Naive B cell (primary cell): Measurements from ENCODE around the gene FLT3LG. TPM values are rescaled to one million over a fixed set of nuclear protein-coding genes. Genes with fewer than 3 reads are reported as not detected.
A peak's percentile ranks its signal among the peaks of the same experiment; 100 is the strongest.
"Not testable (repeated sequence)": the region's sequence is repeated elsewhere in the genome, so short reads cannot be mapped to it uniquely, and the experiment has no call there.

Source experiments
- ATAC-seq, 2 donors: fragments of 150-1000 bp; cut with Tn5 transposase; 2 replicates each; pipeline ENCODE4 v1.10.0; 2021; ENCODE audit warnings: low read depth in 2 of 2, mild to moderate bottlenecking in 2 of 2, moderate library complexity in 2 of 2
- DNase-seq: peaks from one replicate; pipeline ENCODE4 v3.0.0; 2022
- H3K27ac Mint-ChIP-seq, 6 donors: one replicate each; pipeline ENCODE4 v1.8.0; 2020 to 2022; ENCODE audit warnings: mild to moderate bottlenecking in 6 of 6, mixed read lengths in 6 of 6, moderate library complexity in 5 of 6, inconsistent platforms in 2 of 6
- H3K27me3 Mint-ChIP-seq, 3 donors: one replicate each; pipeline ENCODE4 v1.8.0; 2021 to 2022; ENCODE audit warnings: mixed read lengths in 3 of 3, mild to moderate bottlenecking in 1 of 3
- H3K36me3 Mint-ChIP-seq, 2 donors: one replicate each; pipeline ENCODE4 v1.8.0; 2020 to 2022; ENCODE audit warnings: mixed read lengths in 2 of 2, inconsistent platforms in 1 of 2, mild to moderate bottlenecking in 1 of 2
- H3K4me1 Mint-ChIP-seq, 3 donors: one replicate each; pipeline ENCODE4 v1.8.0; 2020 to 2022; ENCODE audit warnings: mixed read lengths in 3 of 3, inconsistent platforms in 1 of 3, mild to moderate bottlenecking in 1 of 3, moderate library complexity in 1 of 3
- H3K4me3 Mint-ChIP-seq, 8 donors: one replicate each; pipeline ENCODE4 v1.8.0; 2020 to 2022; ENCODE audit warnings: mild to moderate bottlenecking in 8 of 8, mixed read lengths in 8 of 8, moderate library complexity in 8 of 8, inconsistent platforms in 2 of 8
- H3K9me3 Mint-ChIP-seq, 7 donors: one replicate each; pipeline ENCODE4 v1.8.0; 2020 to 2022; ENCODE audit warnings: mixed read lengths in 7 of 7, mild to moderate bottlenecking in 5 of 7, inconsistent platforms in 2 of 7, moderate library complexity in 1 of 7
- polyA plus RNA-seq, 6 donors: library from polyadenylated mRNA; unstranded; fragments of 300-500 nt; fragmentation: Illumina TruSeq; gene quantifications; one replicate each; pipeline ENCODE4 v1.2.3, GENCODE V29; 2021; ENCODE audit warnings: low read depth in 6 of 6

Gene FLT3LG
- polyA plus RNA-seq, 6 donors from 2014 or later = 9.5 to 15.0 (median 11.4) TPM

GRCh38 chr19:49473501-49473867 lies 531 bp upstream of the FLT3LG start:
- ATAC-seq, DNase-seq, H3K9me3 Mint-ChIP-seq, H3K27me3 Mint-ChIP-seq, H3K36me3 Mint-ChIP-seq: not testable (repeated sequence)
- Mint-ChIP-seq H3K4me1 (peaks cover 44 to 63% (median 51%) of the 10 kb centered on the region in 3 donors), H3K27ac (peak overlapping the region; percentile 95 to 98 (median 96)), H3K4me3 (peak overlapping the region in 7 of 8 donors; percentile 81 to 96 (median 90))

DNA sequence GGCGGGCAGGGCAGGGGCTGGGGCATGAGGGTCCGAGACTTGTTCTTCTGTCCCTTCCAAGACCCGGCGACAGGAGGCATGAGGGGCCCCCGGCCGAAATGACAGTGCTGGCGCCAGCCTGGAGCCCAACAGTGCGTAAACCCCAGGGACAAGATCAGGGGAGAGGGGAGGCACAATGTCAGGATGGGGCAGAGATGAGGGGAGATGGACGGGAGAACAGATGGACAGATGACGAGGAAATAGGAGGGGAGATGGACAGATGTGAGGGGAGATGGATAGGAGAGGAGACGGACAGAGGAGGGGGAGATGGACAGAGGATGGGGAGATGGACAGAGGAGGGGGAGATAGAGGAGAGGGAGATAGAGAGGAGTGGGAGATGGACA lies 518 bp downstream of the FLT3LG start:
- no peaks in the 10 kb centered on the region for H3K27me3 Mint-ChIP-seq
- H3K36me3 Mint-ChIP-seq = no peaks in the 10 kb centered on the region
- DNase-seq (no peak), ATAC-seq (no peak)
- peaks cover 0 to 6% (median 0%) of the 10 kb centered on the region in 7 donors for H3K9me3 Mint-ChIP-seq
- H3K4me1 Mint-ChIP-seq = peaks cover 37 to 58% (median 52%) of the 10 kb centered on the region in 3 donors
- peak overlapping the region; percentile 81 to 96 (median 91) for H3K4me3 Mint-ChIP-seq
- peak overlapping the region; percentile 95 to 98 (median 97) for H3K27ac Mint-ChIP-seq

GRCh38 chr19:49475191-49475917 lies 1.3 kb downstream of the FLT3LG start:
- DNase-seq (no peak), ATAC-seq (no peak)
- H3K36me3 Mint-ChIP-seq = no peaks in the 10 kb centered on the region
- H3K27ac Mint-ChIP-seq = peak overlapping the region; percentile 77 to 98 (median 92)
- H3K4me3 Mint-ChIP-seq = peak overlapping the region; percentile 70 to 96 (median 87)
- peaks cover 0 to under 1% (median 0%) of the 10 kb centered on the region in 7 donors for H3K9me3 Mint-ChIP-seq
- no peaks in the 10 kb centered on the region for H3K27me3 Mint-ChIP-seq
- H3K4me1 Mint-ChIP-seq = peaks cover 33 to 49% (median 46%) of the 10 kb centered on the region in 3 donors

DNA sequence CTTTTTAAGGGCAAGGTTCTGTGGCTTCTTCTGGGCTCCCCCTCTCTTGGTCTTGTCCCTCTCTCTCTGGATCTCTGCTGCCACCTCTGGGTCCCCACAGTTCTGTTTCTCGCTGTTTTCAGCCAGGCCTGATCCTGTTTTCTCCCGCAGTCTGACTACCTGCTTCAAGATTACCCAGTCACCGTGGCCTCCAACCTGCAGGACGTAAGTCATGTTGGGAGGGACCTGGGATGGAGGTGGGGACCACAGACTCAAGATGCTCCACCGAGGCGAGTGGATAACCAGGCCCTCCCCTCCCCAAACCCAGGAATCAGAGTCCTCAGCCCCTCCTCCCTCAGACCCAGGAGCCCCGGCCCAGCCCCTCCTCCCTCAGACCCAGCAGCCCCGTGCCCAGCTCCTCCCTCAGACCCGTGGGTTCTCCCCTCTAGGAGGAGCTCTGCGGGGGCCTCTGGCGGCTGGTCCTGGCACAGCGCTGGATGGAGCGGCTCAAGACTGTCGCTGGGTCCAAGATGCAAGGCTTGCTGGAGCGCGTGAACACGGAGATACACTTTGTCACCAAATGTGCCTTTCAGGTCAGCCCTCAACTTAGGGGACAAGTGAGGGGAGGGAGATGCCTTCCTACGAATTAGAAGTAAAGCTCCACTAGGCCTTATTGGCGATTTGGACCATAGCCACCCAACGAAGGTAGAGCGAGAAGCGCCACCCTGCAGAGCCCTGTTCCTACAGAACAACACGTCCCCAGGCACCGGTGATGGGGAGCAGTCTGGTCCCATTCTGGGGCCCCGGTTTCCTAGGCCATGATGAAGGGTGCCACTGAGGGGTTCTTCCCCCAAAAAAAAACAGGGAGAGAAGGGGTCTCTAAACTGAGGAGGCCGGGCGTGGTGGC lies 2.2 kb downstream of the FLT3LG start:
- Mint-ChIP-seq H3K27ac (peak overlapping the region; percentile 44 to 98 (median 89)), H3K36me3 (no peaks in the 10 kb centered on the region), H3K9me3 (no peaks in the 10 kb centered on the region), H3K4me3 (peak overlapping the region in 7 of 8 donors; percentile 45 to 90 (median 74)), H3K27me3 (no peaks in the 10 kb centered on the region), H3K4me1 (peaks cover 27 to 42% (median 38%) of the 10 kb centered on the region in 3 donors)
- ATAC-seq = peak; percentile 17 to 30
- no peak for DNase-seq

DNA sequence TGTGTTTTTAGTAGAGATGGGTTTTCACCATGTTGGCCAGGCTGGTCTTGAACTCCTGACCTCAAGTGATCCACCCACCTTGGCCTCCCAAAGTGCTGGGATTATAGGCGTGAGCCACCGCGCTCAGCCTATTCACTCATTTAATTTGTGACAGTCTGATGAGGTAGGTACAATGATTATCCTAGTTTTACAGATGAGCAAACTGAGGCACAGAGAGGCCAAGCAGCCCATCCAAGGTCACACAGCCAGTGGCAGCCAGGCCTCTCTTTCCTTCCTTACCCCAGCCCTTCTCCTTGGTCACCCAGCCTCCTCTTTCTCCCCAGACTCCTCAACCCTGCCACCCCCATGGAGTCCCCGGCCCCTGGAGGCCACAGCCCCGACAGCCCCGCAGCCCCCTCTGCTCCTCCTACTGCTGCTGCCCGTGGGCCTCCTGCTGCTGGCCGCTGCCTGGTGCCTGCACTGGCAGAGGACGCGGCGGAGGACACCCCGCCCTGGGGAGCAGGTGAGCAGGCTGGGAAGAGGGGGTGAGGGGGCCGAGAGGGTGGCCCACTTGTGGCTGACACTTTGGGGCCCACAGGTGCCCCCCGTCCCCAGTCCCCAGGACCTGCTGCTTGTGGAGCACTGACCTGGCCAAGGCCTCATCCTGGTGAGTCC lies 6.1 kb downstream of the FLT3LG start:
- no peak overlapping the region for H3K27ac Mint-ChIP-seq
- no peaks in the 10 kb centered on the region for H3K27me3 Mint-ChIP-seq
- peaks cover 11 to 20% (median 19%) of the 10 kb centered on the region in 3 donors for H3K4me1 Mint-ChIP-seq
- H3K36me3 Mint-ChIP-seq = no peaks in the 10 kb centered on the region
- no peak for ATAC-seq
- no peaks in the 10 kb centered on the region for H3K9me3 Mint-ChIP-seq
- peak overlapping the region in 1 of 8 donors; percentile 35 for H3K4me3 Mint-ChIP-seq
- no peak for DNase-seq

DNA sequence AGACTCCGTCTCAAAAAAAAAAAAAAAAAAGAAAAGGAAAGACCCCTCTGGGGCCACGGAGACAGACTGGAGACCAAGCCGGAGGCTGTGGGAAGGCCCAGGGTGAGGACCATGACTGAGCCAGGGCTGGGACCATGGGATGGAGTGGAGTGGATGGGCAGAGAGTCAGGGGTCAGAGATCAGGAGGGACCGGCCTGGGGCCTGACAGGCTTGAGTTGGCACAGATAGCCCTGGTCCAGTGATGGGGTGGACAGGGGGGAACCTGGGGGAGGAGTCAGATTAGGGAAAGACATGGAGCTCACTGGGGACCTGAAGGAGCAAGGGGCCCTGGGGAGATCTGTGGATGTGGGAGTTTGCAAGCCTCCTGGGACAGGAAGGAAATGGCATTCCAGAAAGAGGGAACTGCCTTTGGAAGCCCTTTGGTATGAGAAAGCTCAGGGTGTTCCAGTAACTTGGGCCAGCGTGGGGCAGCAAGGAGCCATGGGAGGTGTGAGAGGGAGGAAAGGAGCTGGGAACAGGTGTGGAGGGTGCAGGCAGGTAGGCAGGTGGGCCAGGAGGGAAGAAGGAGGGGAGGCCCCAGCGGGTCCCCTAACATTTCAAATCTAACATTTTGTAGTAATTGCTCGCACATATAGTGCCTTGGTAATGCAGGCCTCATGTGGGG lies 7.1 kb downstream of the FLT3LG start:
- Mint-ChIP-seq H3K4me1 (peaks cover 3 to 15% (median 10%) of the 10 kb centered on the region in 3 donors), H3K4me3 (peak overlapping the region in 1 of 8 donors; percentile 58), H3K27me3 (no peaks in the 10 kb centered on the region), H3K27ac (peak overlapping the region in 2 of 6 donors; percentile 64 to 86), H3K36me3 (no peaks in the 10 kb centered on the region), H3K9me3 (no peaks in the 10 kb centered on the region)
- ATAC-seq (no peak), DNase-seq (no peak)

DNA sequence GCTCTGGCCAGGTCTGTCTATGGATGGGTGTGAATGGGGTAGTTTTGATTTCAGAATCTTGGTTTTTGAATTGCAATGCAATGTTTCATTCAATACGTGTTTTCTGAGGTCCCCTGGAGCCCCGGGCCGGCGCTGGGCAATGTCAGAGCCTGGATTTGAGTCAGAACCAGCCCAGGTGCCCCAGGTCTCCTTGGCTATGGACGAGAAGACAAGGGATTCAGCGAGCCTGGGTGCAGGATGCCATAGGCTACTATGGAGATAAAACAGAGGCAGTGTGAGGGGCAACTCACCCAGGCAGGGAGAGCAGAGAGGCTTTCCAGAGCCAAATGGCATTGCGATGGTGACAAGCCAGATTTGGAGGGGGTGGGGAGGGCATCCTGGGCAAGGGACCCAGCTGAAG lies 12.2 kb downstream of the FLT3LG start:
- Mint-ChIP-seq H3K36me3 (peaks cover 5 to 8% of the 10 kb centered on the region in 2 donors), H3K27ac (peak overlapping the region in 4 of 6 donors; percentile 80 to 95 (median 90)), H3K4me3 (peak overlapping the region in 3 of 8 donors; percentile 6 to 82 (median 64)), H3K27me3 (no peaks in the 10 kb centered on the region), H3K4me1 (peaks cover 16 to 38% (median 37%) of the 10 kb centered on the region in 3 donors), H3K9me3 (no peaks in the 10 kb centered on the region)
- ATAC-seq = no peak
- no peak for DNase-seq

DNA sequence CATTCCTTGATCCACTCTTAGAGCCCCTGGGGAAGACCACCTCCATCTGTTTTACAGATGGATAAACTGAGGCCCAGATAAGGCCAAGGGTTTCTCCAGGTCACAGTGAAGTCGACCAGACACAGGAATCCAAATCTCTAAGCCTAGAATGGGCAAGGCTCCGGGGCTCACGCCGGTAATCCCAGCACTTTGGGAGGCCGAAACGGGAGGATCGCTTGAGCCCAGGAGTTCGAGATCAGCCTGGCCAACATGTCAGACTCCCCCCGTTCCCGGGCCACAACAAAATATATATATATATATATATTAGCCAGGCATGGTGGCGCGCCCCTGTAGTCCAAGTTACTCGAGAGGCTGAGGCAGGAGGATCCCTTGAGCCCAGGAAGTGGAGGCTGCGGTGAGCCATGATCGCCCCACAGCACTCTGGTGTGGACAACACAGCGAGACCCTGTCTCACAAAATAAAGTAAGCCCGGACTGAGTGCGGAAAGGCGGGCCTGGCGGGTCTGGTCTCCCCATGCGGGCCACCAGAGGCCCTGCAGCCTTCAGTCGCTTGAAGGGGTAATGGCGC lies 12.8 kb downstream of the FLT3LG start:
- Mint-ChIP-seq H3K4me3 (peak overlapping the region; percentile 85 to 99 (median 97)), H3K9me3 (no peaks in the 10 kb centered on the region), H3K36me3 (peaks cover 5 to 8% of the 10 kb centered on the region in 2 donors), H3K27ac (peak overlapping the region; percentile 92 to 99 (median 96)), H3K27me3 (no peaks in the 10 kb centered on the region), H3K4me1 (peaks cover 16 to 39% (median 37%) of the 10 kb centered on the region in 3 donors)
- DNase-seq = no peak
- ATAC-seq = no peak

GRCh38 chr19:49487277-49488045 lies 13.4 kb downstream of the FLT3LG start, which contains the start of gene RPL13A:
RPL13A (plus strand) TSS chr19:49487608; CDS start chr19:49487630, 22 bp downstream.
- DNase-seq (peak; percentile 100), ATAC-seq (peak; percentile 92 to 93)
- Mint-ChIP-seq H3K27me3 (no peaks in the 10 kb centered on the region), H3K4me3 (peak within 1 kb of the TSS; percentile 85 to 99 (median 97)), H3K27ac (peak within 1 kb of the TSS; percentile 92 to 99 (median 96)), H3K9me3 (no peaks in the 10 kb centered on the region), H3K36me3 (peaks cover 6 to 10% of the 10 kb centered on the region in 2 donors), H3K4me1 (peaks cover 16 to 44% (median 37%) of the 10 kb centered on the region in 3 donors)

DNA sequence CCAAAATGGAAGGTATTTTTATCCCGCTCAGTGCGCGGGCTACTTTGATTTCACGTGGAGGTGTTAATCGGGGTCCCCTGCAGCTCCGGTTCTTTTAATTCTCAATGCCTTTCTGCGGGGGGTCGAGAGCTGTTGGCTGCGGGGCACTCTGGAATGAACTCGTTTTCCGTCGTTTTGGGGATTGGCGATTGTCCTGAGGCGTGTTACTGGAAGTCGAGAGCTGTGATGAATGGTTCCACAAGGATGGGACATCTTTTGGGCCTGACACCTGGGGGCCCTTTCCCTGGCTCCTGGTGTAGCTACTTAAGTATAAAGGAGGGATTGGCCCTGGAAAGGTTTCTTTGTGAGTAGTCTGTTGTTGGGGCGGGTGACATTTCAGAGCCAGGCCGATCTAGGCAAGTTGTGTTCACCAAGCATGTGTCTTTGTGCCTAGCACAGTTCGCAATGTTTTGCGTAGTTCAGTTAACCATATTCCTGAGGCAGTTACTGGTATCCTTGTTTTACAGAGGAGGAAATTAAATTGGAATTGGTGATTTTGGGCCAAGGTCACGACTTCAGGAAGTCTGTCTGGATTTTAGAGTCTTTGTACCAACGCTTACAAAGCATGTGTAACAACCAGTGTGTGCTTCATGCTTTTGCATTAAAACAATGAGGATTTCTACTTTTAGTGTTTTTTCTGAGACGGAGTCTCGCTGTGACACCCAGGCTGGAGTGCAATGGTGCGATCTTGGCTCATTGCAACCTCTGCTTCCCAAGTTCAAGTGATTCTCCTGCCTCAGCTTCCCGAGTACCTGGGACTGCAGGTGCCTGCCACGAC lies 14.2 kb downstream of the FLT3LG start:
- DNase-seq (no peak), ATAC-seq (no peak)
- peaks cover 12 to 16% of the 10 kb centered on the region in 2 donors for H3K36me3 Mint-ChIP-seq
- peak overlapping the region; percentile 92 to 99 (median 96) for H3K27ac Mint-ChIP-seq
- peak overlapping the region; percentile 85 to 99 (median 97) for H3K4me3 Mint-ChIP-seq
- H3K4me1 Mint-ChIP-seq = peaks cover 16 to 49% (median 37%) of the 10 kb centered on the region in 3 donors
- H3K9me3 Mint-ChIP-seq = no peaks in the 10 kb centered on the region
- no peaks in the 10 kb centered on the region for H3K27me3 Mint-ChIP-seq

DNA sequence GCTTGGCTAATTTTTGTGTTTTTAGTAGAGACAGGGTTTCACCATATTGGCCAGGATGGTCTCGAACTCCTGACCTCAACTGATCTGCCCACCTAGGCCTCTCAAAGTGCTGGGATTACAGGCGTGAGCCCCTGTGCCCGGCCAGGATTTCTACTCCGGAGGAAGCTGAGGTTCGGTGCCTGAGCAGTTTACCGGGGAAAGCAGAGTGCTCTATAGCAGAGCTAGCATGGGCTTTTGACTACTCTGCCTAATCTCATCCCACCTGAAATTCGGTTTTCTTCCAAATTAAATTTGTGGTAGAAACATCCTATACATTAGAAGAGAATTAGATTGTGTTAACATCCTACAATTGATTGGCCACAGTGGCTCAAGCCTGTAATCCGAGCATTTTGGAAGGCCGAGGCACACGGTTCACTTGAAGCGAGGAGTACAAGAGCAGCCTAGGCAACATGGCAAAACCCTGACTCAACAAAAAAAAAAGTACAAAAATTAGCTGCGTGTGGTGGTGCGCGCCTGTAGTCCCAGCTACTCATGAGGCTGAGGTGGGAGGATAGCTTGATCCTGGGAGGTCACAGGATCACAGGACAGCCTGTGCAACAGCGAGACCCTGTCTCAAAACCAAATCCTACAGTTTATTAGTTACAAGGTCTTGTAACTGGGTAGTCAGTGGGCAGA lies 15.0 kb downstream of the FLT3LG start:
- DNase-seq = no peak
- no peak for ATAC-seq
- Mint-ChIP-seq H3K27me3 (no peaks in the 10 kb centered on the region), H3K4me1 (peaks cover 16 to 49% (median 37%) of the 10 kb centered on the region in 3 donors), H3K4me3 (peak overlapping the region; percentile 85 to 99 (median 97)), H3K9me3 (no peaks in the 10 kb centered on the region), H3K27ac (peak overlapping the region; percentile 80 to 97 (median 94)), H3K36me3 (peaks cover 12 to 16% of the 10 kb centered on the region in 2 donors)
